GM21576 (cell line): Measurements from ENCODE around the gene RIOK3.
"Not testable (repeated sequence)": the region's sequence is repeated elsewhere in the genome, so short reads cannot be mapped to it uniquely, and the experiment has no call there.

Source experiments
- ATAC-seq: cut with Tn5 transposase; IDR thresholded peaks from one replicate; pipeline ENCODE4 v1.9.1; 2021; ENCODE audit warnings: mild to moderate bottlenecking, moderate library complexity; ENCODE audit not compliant: unreplicated experiment

The RIOK3 gene

DNA sequence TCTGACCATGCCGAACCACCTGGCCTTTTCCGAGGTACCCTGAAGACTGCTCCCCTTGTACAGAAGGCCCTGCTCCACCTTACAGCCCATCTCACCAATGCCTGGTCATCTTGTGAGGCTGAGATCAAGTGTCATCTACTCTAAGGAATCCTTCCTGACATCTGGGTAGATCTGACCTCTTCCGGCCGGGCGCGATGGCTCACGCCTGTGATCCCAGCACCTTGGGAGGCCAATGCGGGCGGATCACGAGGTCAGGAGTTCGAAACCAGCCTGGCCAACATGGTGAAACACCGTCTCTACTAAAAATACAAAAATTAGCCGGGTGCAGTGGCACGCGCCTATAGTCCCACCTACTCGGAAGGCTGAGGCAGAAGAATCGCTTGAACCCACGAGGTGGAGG lies 2.1 kb upstream of the RIOK3 start:
- no peak for ATAC-seq

- no peak for ATAC-seq
These were observed 1.6 kb upstream of the RIOK3 start for GRCh38 chr18:23451491-23451890.

DNA sequence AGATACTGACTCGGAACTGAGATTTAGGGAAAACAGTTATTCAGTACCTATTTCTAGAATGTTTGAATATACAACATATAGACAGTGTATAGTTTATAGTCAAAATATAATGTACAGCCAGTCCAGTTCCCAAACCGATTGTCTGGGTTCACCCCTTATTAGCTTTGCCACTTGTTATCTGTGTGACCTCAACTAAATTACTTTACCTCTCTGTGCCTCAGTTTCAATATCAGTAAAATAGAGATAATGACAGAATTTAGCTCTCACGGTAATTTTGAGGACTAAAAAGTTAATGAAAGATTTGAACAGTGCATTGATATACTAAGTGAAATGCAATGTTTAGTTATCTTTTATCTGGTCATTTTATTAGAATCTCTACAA lies 750 bp upstream of the RIOK3 start:
- ATAC-seq, result no peak

GRCh38 chr18:23453680-23454058 lies 582 bp downstream of the RIOK3 start:
- peak; percentile 0 for ATAC-seq

DNA sequence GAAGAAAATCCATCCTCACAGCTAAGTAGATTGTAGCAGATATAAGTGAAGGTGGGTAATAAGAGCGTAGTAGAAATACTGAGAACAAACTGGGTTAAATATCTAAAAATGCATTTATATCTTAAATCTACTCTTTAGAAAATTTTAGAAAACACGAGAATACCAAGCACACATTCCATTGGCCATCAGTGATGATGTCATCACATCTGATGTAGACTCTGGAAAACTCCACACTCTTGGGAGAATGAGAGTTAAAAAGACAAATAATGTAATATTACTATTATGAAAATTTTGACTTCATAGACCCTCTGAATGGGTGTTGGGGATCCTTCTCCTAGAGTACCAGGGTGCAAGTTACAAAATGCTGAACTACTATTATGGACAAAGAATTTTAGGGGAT lies 3.7 kb downstream of the RIOK3 start:
- ATAC-seq, result no peak

DNA sequence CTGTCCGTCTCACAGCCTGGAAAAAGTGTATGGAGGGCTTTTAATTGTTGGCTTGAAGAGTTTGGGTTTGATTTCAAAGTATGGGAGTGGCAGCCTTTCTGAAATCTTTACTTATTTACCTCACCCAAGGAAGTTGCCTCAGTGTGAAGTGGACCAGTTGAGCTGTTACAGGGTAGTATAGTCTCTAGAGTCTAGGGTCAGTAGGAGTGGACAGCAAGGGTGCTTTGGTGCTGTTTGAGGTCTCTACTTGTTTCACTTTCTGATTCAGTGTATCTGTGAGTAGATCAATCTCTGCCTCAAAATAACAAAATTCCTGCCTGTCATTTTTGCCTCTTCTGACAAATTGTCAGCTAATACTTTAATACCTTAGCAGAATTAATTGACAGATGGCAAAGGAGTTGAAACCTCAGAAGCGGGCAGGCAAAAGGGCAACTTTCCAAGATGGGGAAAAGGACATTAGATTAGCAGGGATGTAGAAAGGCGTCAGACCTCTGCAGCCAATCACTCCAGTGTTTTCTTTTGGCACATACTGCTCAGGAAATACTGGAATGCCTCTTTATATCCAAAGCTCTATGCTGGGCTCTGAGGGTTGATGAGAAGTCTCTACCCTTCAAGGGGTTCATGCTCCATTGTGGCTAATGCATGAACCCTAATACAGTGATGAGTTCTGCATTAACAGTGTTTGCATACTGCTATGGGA lies 5.9 kb downstream of the RIOK3 start:
- no peak for ATAC-seq

GRCh38 chr18:23459530-23459921 lies 6.4 kb downstream of the RIOK3 start:
- no peak for ATAC-seq

DNA sequence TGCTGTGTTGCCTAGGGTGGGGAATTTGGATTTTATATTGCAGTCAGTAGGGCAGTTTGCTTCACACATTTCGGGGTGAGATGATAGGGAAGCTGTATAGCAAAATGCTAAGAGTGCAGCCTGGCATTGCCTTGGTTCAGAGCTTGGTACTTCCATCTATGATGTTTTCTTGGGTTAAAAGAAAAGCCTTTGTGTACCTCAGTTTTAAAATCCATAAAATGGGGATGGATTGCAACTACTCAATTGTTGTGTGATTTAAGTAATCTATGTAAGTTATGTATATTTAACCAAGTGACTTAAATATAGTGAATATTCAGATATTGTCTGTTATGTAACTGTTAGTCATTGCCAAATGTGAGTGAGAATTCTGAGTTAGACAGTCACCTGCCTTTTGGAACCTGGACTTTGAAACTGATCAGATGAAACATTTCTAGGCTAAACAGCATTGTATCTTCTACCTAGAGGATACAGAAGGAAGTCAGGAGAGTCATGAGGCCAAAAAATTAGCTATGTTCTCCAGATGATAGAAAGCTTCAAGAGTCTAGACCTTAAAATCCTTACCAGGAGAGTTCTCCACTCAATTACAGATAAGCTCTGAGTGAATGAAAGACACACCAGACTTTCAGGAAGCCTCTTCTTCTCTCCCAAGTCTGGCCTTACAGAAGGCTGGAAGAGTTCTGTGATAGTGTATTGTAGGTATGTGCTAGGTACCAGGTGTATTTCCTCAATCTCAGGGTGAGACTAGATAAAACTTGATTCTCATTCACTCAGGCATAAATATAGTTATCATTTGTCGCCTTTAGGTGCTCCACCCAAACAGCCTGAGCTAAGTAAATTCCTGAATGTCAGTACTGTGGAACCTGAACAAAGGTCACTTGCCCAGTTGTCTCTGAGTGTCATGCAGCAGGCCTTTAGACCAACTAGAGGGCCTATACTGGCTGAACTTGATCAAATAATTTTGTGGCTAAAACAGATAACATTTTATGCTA lies 7.5 kb downstream of the RIOK3 start:
- ATAC-seq, result no peak

GRCh38 chr18:23462876-23463275 lies 9.8 kb downstream of the RIOK3 start:
- ATAC-seq, result no peak

DNA sequence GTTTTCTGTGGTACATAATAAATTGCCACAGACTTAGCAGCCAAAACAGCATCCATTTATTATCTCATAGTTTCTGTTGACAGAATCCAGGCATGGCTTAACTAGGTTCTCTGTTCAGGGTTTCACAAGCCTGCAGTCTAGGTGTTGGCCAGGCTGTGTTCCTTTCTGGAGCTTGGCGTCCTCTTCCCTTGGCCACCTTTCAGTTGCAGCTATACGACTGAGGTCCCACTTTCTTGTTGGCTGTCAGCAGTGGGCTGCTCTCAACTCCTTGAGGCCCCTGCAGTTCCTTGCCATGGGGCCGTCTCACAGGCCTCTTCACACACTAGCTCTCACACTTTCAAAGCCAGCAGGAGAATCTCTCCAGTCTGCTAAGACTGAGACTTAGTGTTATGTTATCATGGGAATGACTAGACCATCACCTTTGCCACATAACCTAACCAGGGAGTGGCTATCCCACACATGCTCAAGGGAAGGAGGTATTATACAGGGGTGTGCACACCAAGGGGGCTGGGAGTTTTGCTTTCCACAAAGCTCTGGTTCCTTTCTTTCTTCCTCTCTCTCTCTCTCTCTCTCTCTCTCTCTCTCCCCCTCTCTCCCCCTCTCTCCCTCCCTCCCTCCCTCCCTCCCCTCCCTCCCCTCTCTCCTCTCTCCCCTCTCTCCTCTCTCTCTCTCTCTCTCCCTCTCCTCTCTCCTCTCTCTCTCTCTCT lies 15.8 kb downstream of the RIOK3 start:
- no peak for ATAC-seq

GRCh38 chr18:23470620-23471387 lies 17.7 kb downstream of the RIOK3 start:
- ATAC-seq, result no peak

DNA sequence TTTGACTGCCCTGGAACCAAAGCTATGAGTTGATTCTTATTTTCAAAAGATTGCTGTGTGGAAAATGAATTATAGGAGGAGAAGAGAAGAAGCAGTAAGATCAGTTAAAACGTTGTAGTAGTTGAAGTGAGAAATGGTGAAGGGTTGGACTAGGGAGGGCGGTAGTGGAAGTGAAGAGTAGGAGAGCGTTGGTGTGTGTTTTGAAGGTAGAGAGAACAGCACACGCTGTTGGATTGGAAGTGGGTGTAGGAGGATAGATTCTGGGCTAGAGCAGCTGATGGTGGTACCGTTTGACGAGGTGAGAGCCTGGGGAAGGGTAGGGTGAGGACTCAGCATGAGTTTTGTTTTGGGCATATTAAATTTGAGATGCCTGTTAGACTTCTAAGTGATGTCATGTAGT lies 18.4 kb downstream of the RIOK3 start:
- ATAC-seq, result no peak

GRCh38 chr18:23479829-23480505 lies 26.9 kb downstream of the RIOK3 start:
- ATAC-seq, result no peak

- ATAC-seq, result no peak
These were observed 31.6 kb downstream of the RIOK3 start for GRCh38 chr18:23484561-23485182.

DNA sequence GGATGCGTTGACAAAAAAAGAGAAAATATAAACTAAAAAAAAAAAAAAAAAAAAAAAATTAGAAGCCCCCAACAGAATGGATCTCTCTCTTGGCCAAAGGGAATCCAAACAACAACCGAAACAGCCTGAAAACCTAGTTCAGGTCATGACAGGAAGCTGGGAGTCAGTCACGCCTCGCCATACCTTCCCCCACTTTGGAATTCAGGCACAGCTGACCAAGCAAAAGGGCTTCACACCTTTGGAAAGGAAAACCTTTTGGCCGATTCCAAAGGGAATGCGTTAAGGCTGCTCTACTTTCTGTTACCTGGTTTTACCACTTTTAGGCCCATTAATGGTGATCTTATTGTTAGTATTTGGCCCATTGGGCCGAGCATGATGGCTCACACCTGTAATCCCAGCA lies 32.3 kb downstream of the RIOK3 start:
- no peak for ATAC-seq

- peak; percentile 86 for ATAC-seq
These were observed 34.9 kb downstream of the RIOK3 start for GRCh38 chr18:23487738-23488570.

DNA sequence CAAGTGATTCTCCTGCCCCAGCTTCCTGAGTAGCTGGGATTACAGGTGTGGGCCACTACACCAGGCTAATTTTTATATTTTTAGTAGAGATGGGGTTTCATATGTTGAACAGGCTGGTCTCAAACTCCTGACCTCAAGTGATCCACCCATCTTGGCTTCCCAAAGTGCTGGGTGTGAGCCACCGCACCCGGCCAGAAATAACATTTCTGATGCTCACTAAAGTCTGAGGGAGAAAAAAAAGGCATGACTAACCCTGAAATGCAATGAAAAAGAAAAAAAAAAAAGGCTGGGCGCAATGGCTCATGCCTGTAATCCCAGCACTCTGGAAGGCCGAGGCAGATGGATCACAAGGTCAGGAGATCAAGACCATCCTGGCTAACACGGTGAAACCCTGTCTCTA lies 36.5 kb downstream of the RIOK3 start:
- not testable (repeated sequence) for ATAC-seq

GRCh38 chr18:23493654-23494053 lies 40.6 kb downstream of the RIOK3 start:
- ATAC-seq, result no peak

DNA sequence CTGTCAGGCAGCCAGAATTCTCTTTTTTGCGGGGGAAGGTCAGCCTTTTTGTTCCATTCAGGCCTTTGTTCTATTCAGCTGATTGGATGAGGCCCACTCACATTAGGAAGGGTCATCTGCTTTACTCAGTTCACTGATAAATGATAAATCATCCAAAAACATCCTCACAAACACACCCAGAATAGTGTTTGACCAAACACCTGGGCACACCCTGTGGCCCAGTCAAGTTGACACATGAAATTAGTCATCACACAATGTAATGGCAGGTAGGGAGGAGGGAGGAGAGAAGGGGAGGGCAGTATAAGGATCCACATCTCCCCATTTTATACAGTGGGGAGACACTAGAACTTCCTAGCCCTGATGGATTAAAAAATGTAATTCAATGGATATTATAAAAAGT lies 41.9 kb downstream of the RIOK3 start:
- no peak for ATAC-seq
